ENCODE data around the gene GRIN2A.

- TF ChIP-seq EZH2phosphoT487 (IDR thresholded peaks at IDR 0.05; ENCODE audit: low read depth, severe bottlenecking, unreplicated experiment), result no peak
- TF ChIP-seq, protein P1, sequence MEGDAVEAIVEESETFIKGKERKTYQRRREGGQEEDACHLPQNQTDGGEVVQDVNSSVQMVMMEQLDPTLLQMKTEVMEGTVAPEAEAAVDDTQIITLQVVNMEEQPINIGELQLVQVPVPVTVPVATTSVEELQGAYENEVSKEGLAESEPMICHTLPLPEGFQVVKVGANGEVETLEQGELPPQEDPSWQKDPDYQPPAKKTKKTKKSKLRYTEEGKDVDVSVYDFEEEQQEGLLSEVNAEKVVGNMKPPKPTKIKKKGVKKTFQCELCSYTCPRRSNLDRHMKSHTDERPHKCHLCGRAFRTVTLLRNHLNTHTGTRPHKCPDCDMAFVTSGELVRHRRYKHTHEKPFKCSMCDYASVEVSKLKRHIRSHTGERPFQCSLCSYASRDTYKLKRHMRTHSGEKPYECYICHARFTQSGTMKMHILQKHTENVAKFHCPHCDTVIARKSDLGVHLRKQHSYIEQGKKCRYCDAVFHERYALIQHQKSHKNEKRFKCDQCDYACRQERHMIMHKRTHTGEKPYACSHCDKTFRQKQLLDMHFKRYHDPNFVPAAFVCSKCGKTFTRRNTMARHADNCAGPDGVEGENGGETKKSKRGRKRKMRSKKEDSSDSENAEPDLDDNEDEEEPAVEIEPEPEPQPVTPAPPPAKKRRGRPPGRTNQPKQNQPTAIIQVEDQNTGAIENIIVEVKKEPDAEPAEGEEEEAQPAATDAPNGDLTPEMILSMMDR (IDR thresholded peaks at IDR 0.05; ENCODE audit: poor library complexity), result no peak
- no peak for TF ChIP-seq EZH2 (IDR thresholded peaks at IDR 0.05; ENCODE audit: borderline replicate concordance)
These were observed 111.6 kb downstream of the GRIN2A start for GRCh38 chr16:10070591-10070990.

All from hepatocyte (in vitro differentiated cells).